Measurements from ENCODE around the gene HEATR3. TPM values are rescaled to one million over a fixed set of nuclear protein-coding genes. Genes with fewer than 3 reads are reported as not detected.

Gene HEATR3
- total and polyA plus RNA-seq, 2 of the 13 experiments (the other 11 are each of a cell fraction or from before 2014, with no cell fraction given), result 22.4 to 52.4 TPM

DNA sequence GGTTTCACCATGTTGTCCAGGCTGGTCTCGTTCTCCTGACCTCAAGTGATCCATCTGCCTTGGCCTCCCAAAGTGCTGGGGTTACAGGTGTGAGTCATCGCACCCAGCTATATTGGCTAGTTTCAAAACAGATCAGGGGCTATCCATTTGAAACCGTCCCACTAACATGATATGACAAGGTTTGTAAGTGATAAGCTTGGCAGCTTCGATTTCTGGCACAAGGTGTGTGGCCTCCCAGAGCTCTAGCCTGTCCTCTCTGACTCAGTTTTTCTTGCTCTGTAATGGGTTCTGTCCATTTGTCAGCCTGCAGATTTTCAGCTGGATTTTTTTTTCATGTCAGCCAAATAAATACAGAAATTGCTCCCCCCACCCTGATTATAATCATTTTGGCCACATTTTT lies 55.5 kb downstream of the HEATR3 start:
- CTCF ChIA-PET (ENCODE audit: low intra/inter-chr PET ratio, low total read pairs), result no interaction called here
- H4K20me1 ChIP-seq (ENCODE audit: insufficient read depth, low read length), result no peaks in the 10 kb centered on the region
- in situ Hi-C loops (cut with HindIII; ENCODE audit: extremely low pct_ligation_motif_present, low pct_unique_long_range_greater_than_20kb), result no loop called here
- H3K4me1 ChIP-seq (ENCODE audit: insufficient read depth, low read length), result peaks cover 17% of the 10 kb centered on the region
- H3K79me2 ChIP-seq (ENCODE audit: insufficient read depth, low read length), result no peaks in the 10 kb centered on the region
- TF ChIP-seq FOSL2 (CRISPR knock-in tag; IDR thresholded peaks at IDR 0.05) (peak; percentile 54), ZNF788 (CRISPR knock-in tag; IDR thresholded peaks at IDR 0.05; ENCODE audit: borderline replicate concordance) (no peak), ZNF629 (CRISPR knock-in tag; conservative IDR thresholded peaks at IDR 0.05) (peak; percentile 72)
- no TSS peak for BruUV-seq (replicated peaks)
- no peak for ATAC-seq
- no peak overlapping the region for H2AFZ ChIP-seq (ENCODE audit: low read length)
- FAIRE-seq, result no peak
- no peaks in the 10 kb centered on the region for H3K36me3 ChIP-seq (replicated peaks in 1 of 2; ENCODE audit: control insufficient read depth in 1 of 2, insufficient read depth in 2 of 2, low read length in 2 of 2)
- no peak for DNase-seq (ENCODE audit: low spot score)
- H3K4me3 ChIP-seq (replicated peaks in 1 of 3; ENCODE audit: insufficient read depth in 1 of 3, low read depth in 2 of 3, low read length in 3 of 3), result no peak overlapping the region
- no peak overlapping the region for H3K9ac ChIP-seq (ENCODE audit: insufficient read depth, low read depth, low read length)
- 26% methylated on average over 4 of the region's 4 CpGs for WGBS (ENCODE audit: low lambda C conversion rate)
- H3K27ac ChIP-seq (ENCODE audit: extremely low read length, insufficient read depth, low read length), result no peak overlapping the region
- H3K9me3 ChIP-seq (ENCODE audit: low read length), result no peaks in the 10 kb centered on the region
- no peak overlapping the region for H3K4me2 ChIP-seq (ENCODE audit: low read depth, low read length)
- POLR2A ChIA-PET, result interaction anchor here (0.9 kb wide), 1 partner anchor 11 kb away, joined by 4 read pairs; no protein-coding TSS in a partner anchor
- intact Hi-C loops (cut with micrococcal nuclease; ENCODE audit: unreplicated experiment), result no loop called here
- no peaks in the 10 kb centered on the region for H3K27me3 ChIP-seq (ENCODE audit: control insufficient read depth in 1 of 2, insufficient read depth in 2 of 2, low read length in 2 of 2)

DNA sequence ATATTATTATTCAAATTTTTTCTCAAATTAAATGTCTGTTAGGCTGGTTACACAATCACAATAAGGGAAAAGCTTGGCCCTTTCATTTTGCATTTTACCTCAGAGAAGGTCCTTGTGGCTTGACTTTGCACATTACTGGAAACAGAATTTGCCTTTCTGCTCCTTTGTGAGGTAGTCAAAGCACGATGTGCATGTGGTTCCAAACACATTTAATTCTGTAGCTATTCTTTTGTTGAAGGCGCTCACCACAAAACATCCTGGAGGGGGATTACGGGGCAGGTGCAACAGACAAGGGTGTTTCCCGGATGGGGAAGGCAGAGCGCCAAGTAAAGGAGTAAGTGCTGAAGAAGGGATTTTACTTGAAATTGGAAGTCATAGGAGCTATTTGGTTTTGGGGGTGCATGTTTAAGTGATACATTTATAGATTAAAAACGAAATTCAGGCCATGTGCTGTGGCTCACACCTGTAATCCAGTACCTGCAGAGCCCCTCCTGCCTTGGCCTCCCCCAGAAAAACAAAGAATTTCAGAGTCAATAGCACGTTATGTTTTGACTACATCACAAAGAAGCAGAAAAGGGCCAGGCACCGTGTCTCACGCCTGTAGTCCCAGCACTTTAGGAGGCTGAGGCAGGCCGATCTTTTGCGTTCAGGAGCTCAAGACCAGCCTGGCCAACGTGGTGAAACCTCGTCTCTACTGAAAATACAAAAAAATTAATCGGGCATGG lies 56.1 kb downstream of the HEATR3 start:
- Histone ChIP-seq H4K20me1 (ENCODE audit: insufficient read depth, low read length) (no peaks in the 10 kb centered on the region), H3K4me2 (ENCODE audit: low read depth, low read length) (no peak overlapping the region), H3K27me3 (ENCODE audit: control insufficient read depth in 1 of 2, insufficient read depth in 2 of 2, low read length in 2 of 2) (no peaks in the 10 kb centered on the region), H3K4me3 (replicated peaks in 1 of 3; ENCODE audit: insufficient read depth in 1 of 3, low read depth in 2 of 3, low read length in 3 of 3) (no peak overlapping the region), H3K27ac (ENCODE audit: extremely low read length, insufficient read depth, low read length) (no peak overlapping the region), H2AFZ (ENCODE audit: low read length) (no peak overlapping the region), H3K4me1 (ENCODE audit: insufficient read depth, low read length) (peaks cover 17% of the 10 kb centered on the region), H3K79me2 (ENCODE audit: insufficient read depth, low read length) (no peaks in the 10 kb centered on the region), H3K36me3 (replicated peaks in 1 of 2; ENCODE audit: control insufficient read depth in 1 of 2, insufficient read depth in 2 of 2, low read length in 2 of 2) (no peaks in the 10 kb centered on the region), H3K9me3 (ENCODE audit: low read length) (no peaks in the 10 kb centered on the region), H3K9ac (ENCODE audit: insufficient read depth, low read depth, low read length) (no peak overlapping the region)
- ChIA-PET CTCF (ENCODE audit: low intra/inter-chr PET ratio, low total read pairs) (no interaction called here), POLR2A (interaction anchor here (0.9 kb wide), 1 partner anchor 10 kb away, joined by 4 read pairs; no protein-coding TSS in a partner anchor)
- in situ Hi-C loops (cut with HindIII; ENCODE audit: extremely low pct_ligation_motif_present, low pct_unique_long_range_greater_than_20kb) (no loop called here), intact Hi-C loops (cut with micrococcal nuclease; ENCODE audit: unreplicated experiment) (no loop called here)
- FAIRE-seq, result no peak
- no TSS peak for BruUV-seq (replicated peaks)
- WGBS (ENCODE audit: low lambda C conversion rate), result 54% methylated on average over 14 of the region's 14 CpGs
- no peak for DNase-seq (ENCODE audit: low spot score)
- no peak for ATAC-seq
- TF ChIP-seq PITX1 (CRISPR knock-in tag; IDR thresholded peaks at IDR 0.05), result no peak
- TF ChIP-seq SIN3B (IDR thresholded peaks at IDR 0.05; ENCODE audit: low read length), result no peak
- TF ChIP-seq MBNL3 (CRISPR knock-in tag; conservative IDR thresholded peaks at IDR 0.05), result no peak
- no peak for TF ChIP-seq DZIP1 (CRISPR knock-in tag; IDR thresholded peaks at IDR 0.05)
- TF ChIP-seq ZNF430 (CRISPR knock-in tag; IDR thresholded peaks at IDR 0.05), result no peak
- no peak for TF ChIP-seq GZF1 (CRISPR knock-in tag; IDR thresholded peaks at IDR 0.05)
- no peak for TF ChIP-seq ZNF331 (CRISPR knock-in tag; IDR thresholded peaks at IDR 0.05)
- TF ChIP-seq HCFC1 (IDR thresholded peaks at IDR 0.05; ENCODE audit: low read depth, low read length), result no peak
- TF ChIP-seq ZNF557 (CRISPR knock-in tag; IDR thresholded peaks at IDR 0.05), result no peak
- no peak for TF ChIP-seq POLR2AphosphoS5 (IDR thresholded peaks at IDR 0.05; ENCODE audit: low read depth, low read length)
- no peak for TF ChIP-seq JARID2 (CRISPR knock-in tag; IDR thresholded peaks at IDR 0.05; ENCODE audit: insufficient replicate concordance)
- TF ChIP-seq WIZ (CRISPR knock-in tag; IDR thresholded peaks at IDR 0.05), result no peak
- no peak for TF ChIP-seq ZNF841 (CRISPR knock-in tag; IDR thresholded peaks at IDR 0.05; ENCODE audit: borderline replicate concordance)
- no peak for TF ChIP-seq DR1 (CRISPR knock-in tag; IDR thresholded peaks at IDR 0.05)
- no peak for TF ChIP-seq CAMTA2 (CRISPR knock-in tag; IDR thresholded peaks at IDR 0.05; ENCODE audit: borderline replicate concordance)

Measured in HepG2 (cell line).